ENCODE data around the gene DAPK2. TPM values are rescaled to one million over a fixed set of nuclear protein-coding genes. Genes with fewer than 3 reads are reported as not detected.
"Not testable (repeated sequence)": the region's sequence is repeated elsewhere in the genome, so short reads cannot be mapped to it uniquely, and the experiment has no call there.

DAPK2 gene
- under 0.01 and 0.49 TPM in 2 replicates for total RNA-seq (2014; rRNA removed; shearing (Covaris generic))

- DNase-seq (ENCODE audit: low read depth): peak; percentile 53
These were observed at the start of gene DAPK2 for GRCh38 chr15:64046421-64047153. Gene DAPK2 (minus strand): TSS chr15:64046485. CDS start chr15:64040261, 6,224 bp downstream.

- no peak for DNase-seq (ENCODE audit: low read depth)
These were observed 49.1 kb upstream of the DAPK2 start for GRCh38 chr15:64095431-64095794.

DNA sequence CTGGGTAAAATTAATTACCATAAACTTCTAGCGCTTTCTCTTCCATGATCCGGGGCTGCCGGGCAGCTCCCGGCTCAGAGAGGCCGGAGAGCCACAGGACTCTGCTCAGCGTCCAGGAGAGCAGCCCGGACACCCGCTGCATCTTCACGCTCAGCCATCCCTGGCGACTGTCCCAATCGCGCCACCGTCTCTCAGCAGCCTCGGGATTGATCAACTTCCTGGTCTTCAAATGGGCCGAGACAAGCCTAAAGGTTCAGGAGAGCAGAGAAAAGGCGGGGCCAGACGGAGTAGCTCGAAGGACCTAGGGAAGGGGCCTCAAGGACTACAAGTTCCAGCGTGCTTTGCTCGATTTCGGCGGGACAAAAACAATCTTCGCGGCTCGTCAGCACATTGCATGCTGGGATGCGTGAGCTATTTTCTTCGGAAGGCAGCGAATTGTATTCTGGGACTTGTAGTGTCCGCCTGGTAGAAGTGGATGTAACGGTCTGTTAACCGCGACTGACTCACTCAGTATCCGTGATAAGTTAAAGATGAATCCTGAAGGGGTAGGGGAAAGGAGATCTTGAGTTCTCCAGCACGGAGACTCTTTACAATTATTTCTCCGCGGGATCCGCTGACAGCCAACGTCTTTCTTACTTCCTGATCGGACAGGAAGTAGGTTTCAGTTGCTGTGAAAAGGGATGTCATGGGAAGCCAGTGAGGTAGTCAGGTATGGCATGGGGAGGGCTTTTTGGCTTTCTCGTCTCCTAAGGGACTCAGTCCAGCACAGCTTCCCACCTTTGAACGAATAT, 47.5 kb upstream of the DAPK2 start, which contains the start of gene CIAO2A:
Gene CIAO2A, minus strand, starts transcription at position 212 of the 791 bp plus-strand sequence. Its CDS starts 70 bp downstream, at position 142.
- peak; percentile 99 for DNase-seq (ENCODE audit: low read depth)

- peak; percentile 52 for DNase-seq (ENCODE audit: low read depth)
These were observed 46.8 kb upstream of the DAPK2 start for GRCh38 chr15:64092864-64093626.

DNA sequence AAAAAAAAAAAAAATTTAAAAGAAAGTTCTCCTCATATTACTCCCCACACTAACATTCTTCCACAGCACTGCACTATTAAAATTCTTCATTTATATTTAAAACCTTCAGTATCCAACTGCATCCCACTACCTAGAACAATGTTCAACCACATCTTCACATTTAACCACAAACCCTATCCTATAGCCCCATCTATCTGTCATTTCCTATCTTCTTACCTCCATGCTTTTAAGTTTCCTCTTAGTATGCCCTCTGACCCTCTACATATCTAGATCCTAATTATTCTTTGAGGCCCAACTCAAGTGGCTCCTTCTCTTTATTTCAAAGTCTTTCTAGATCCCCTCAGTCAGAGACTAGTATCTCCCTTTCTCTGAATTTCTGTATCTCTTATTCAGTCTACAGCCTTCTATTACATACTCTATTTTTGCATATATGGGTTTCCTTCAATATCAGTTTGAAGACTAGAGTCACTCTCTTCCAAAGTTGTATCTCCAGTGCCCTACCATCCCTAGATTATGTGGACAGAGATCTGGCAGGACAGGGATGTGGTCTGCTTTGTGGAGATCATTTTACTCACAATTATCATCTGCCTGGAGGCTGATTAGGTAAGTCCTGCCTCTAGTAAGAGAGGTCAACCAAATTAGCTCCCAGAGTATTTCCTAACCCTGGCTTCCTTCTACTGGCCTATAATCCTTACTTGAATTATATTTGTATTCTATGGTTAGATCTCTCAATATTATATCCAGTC, 46.0 kb upstream of the DAPK2 start:
- DNase-seq (ENCODE audit: low read depth): peak; percentile 11

- DNase-seq (ENCODE audit: low read depth): no peak
These were observed 44.2 kb upstream of the DAPK2 start for GRCh38 chr15:64090527-64090926.

GRCh38 chr15:64089543-64090280, 43.4 kb upstream of the DAPK2 start:
- DNase-seq (ENCODE audit: low read depth): no peak

DNA sequence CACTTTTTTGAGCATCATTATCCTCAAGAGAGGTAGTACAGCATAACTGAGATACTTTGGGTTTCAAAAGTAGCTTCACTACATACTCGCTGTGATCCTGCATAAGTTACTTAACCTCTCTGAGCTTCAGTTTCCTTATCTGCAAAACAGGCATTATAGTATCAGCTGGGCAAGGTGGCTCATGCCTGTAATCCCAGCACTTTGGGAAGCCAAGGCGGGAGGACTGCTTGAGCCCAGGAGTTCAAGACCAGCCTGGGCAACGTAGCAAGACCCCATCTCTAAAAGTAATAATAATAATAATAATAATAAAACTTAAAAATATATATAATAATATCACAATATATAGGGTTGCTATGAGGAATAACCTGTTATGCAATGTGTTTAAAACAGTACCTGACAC, 36.5 kb upstream of the DAPK2 start:
- no peak for DNase-seq (ENCODE audit: low read depth)

- DNase-seq (ENCODE audit: low read depth): not testable (repeated sequence)
These were observed 27.2 kb upstream of the DAPK2 start for GRCh38 chr15:64073496-64073895.

- DNase-seq (ENCODE audit: low read depth): no peak
These were observed 26.5 kb upstream of the DAPK2 start for GRCh38 chr15:64072812-64073211.

- peak; percentile 9 for DNase-seq (ENCODE audit: low read depth)
These were observed 25.9 kb upstream of the DAPK2 start for GRCh38 chr15:64071931-64072765.

DNA sequence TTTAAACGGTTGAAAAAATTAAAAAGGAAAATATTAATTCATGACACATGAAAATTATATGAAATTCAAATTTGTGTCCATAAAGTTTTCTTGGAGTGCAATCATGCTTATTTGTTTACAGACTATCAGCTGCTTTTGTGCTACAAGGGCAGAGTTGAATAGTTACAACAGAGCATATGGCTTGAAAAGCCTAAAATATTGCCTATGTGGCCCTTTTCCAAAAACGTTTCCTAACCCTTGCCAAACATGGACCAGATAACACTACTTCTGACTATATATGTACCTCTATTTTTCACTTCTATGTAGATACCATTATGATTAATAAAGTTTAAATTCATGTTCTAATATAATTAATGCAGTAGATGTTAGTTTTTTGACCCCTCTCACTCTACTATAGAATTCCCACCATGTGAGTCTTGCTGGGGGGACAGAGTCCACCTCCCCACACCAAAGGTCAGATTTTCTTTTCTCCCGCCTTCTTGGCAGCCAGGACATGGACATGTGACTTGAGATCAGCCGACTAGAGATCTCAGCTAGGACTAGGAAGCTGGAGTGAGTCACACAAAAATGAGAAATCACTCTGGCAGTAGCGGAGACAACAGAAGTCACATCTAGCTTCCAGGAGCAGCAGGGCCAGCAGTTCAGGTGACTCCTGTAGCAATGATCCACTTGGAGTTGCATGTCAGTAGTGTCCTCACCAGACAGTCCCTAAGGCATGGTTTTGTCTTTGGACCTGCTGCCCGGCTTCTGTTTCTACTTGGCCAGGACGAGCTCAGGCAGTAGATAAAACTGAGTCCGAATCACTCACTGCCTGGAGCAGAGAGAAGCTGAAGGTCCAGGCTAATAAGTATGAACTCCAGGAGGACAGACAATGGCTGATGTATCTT, 24.9 kb upstream of the DAPK2 start:
- peak; percentile 78 for DNase-seq (ENCODE audit: low read depth)

DNA sequence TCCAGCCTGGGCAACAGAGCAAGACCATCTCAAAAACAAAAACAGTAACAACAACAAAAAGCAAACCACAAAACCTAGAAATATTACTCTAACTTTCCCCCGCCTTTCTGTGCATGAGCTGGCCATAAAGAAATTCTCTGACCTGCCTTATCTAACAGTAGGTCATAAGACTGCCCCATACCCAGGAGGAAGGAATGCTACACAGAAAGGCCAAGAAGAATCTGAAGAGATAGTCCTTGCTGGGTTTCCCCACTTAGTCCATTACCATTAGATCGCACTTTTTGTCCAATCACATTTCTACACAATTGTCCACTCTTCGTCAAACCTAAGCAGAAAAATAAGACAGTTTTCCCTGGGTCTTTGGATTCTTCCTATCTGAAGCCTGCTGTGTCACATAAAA, 23.8 kb upstream of the DAPK2 start:
- no peak for DNase-seq (ENCODE audit: low read depth)

GRCh38 chr15:64068133-64068532, 21.8 kb upstream of the DAPK2 start:
- no peak for DNase-seq (ENCODE audit: low read depth)

- peak; percentile 74 for DNase-seq (ENCODE audit: low read depth)
These were observed 21.3 kb upstream of the DAPK2 start for GRCh38 chr15:64067564-64068030.

GRCh38 chr15:64066451-64066850, 20.2 kb upstream of the DAPK2 start:
- DNase-seq (ENCODE audit: low read depth): no peak

DNA sequence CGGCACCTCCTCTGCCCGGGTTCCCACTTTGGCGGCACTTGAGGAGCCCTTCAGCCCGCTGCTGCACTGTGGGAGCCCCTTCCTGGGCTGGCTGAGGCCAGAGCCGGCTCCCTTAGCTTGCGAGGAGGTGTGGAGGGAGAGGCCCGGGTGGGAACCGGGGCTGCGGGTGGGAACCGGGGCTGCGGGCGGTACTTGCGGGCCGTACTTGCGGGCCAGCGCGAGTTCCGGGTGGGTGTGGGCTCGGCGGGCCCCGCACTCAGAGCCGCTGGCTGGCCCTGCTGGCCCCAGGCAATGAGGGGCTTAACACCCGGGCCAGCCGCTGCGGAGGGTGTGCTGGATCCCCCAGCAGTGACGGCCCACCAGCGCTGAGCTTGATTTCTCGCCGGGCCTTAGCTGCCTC, 14.4 kb upstream of the DAPK2 start:
- no peak for DNase-seq (ENCODE audit: low read depth)

- not testable (repeated sequence) for DNase-seq (ENCODE audit: low read depth)
These were observed 12.8 kb upstream of the DAPK2 start for GRCh38 chr15:64059104-64059503.

- peak; percentile 17 for DNase-seq (ENCODE audit: low read depth)
These were observed 12.0 kb upstream of the DAPK2 start for GRCh38 chr15:64058279-64058678.

Measured in RPMI7951 (cell line).